Neural progenitor cell (in vitro differentiated cells): ENCODE results near the gene B4GALT5. TPM values are rescaled to one million over a fixed set of nuclear protein-coding genes. Genes with fewer than 3 reads are reported as not detected.
"Not testable (repeated sequence)": the region's sequence is repeated elsewhere in the genome, so short reads cannot be mapped to it uniquely, and the experiment has no call there.

Experiments used
- DNase-seq: peaks from one replicate; pipeline ENCODE4 v3.0.0-alpha.2; 2016; ENCODE audit warnings: low spot score
- H2AFZ ChIP-seq: fragments of 200-600 bp; sonication (generic); replicated peaks from 2 replicates; pipeline ENCODE4 v1.6.1; 2016; ENCODE audit warnings: antibody characterized with exemption
- H3F3A ChIP-seq: fragments of 200-600 bp; sonication (generic); 2 replicates; pipeline ENCODE4 v1.6.1; 2016; ENCODE audit warnings: antibody characterized with exemption, low read depth
- H3K27ac ChIP-seq: fragments of 200-600 bp; sonication (generic); 2 replicates; pipeline ENCODE4 v1.5.1; 2016; ENCODE audit warnings: mild to moderate bottlenecking
- H3K27me3 ChIP-seq: fragments of 200-600 bp; sonication (generic); 2 replicates; pipeline ENCODE4 v1.6.1; 2016; ENCODE audit warnings: mild to moderate bottlenecking, moderate library complexity
- H3K36me3 ChIP-seq: fragments of 200-600 bp; sonication (generic); 2 replicates; pipeline ENCODE4 v1.5.1; 2016
- H3K4me1 ChIP-seq: fragments of 200-600 bp; sonication (generic); 2 replicates; pipeline ENCODE4 v1.6.1; 2016; ENCODE audit warnings: mixed run types
- H3K4me2 ChIP-seq: fragments of 200-600 bp; sonication (generic); 2 replicates; pipeline ENCODE4 v1.6.1; 2016
- H3K4me3 ChIP-seq: fragments of 200-600 bp; sonication (generic); 2 replicates; pipeline ENCODE4 v1.5.1; 2016
- H3K79me2 ChIP-seq: fragments of 200-600 bp; sonication (generic); 2 replicates; pipeline ENCODE4 v1.6.1; 2016; ENCODE audit warnings: low read depth
- H3K9ac ChIP-seq: fragments of 200-600 bp; sonication (generic); 2 replicates; pipeline ENCODE4 v1.6.1; 2016
- H3K9me3 ChIP-seq: fragments of 200-600 bp; sonication (generic); 2 replicates; pipeline ENCODE4 v1.5.1; 2016; ENCODE audit warnings: low read depth
- H4K20me1 ChIP-seq: fragments of 200-600 bp; sonication (generic); 2 replicates; pipeline ENCODE4 v1.6.1; 2016; ENCODE audit warnings: low read depth
- H3K27ac Mint-ChIP-seq: 3 replicates; pipeline ENCODE4 v1.8.0; 2021; ENCODE audit warnings: mixed read lengths
- H3K27me3 Mint-ChIP-seq: 2 replicates; pipeline ENCODE4 v1.8.0; 2022; ENCODE audit warnings: low read depth, mild to moderate bottlenecking, inconsistent platforms, moderate library complexity, mixed read lengths; ENCODE audit not compliant: insufficient read depth
- H3K36me3 Mint-ChIP-seq: 3 replicates; pipeline ENCODE4 v1.8.0; 2021; ENCODE audit warnings: mixed read lengths
- H3K4me1 Mint-ChIP-seq: 3 replicates; pipeline ENCODE4 v1.8.0; 2021; ENCODE audit warnings: mixed read lengths
- H3K4me3 Mint-ChIP-seq: 3 replicates; pipeline ENCODE4 v1.8.0; 2021; ENCODE audit warnings: mild to moderate bottlenecking, moderate library complexity, mixed read lengths
- H3K9me3 Mint-ChIP-seq: 3 replicates; pipeline ENCODE4 v1.8.0; 2020; ENCODE audit warnings: mixed read lengths
- EZH2 ChIP-seq: fragments of 200-600 bp; sonication (generic); IDR thresholded peaks from 2 replicates; pipeline ENCODE4 v1.6.1; 2017; ENCODE audit warnings: antibody characterized with exemption, mild to moderate bottlenecking, moderate library complexity
- EZH2phosphoT487 ChIP-seq: fragments of 200-600 bp; sonication (generic); IDR thresholded peaks from 2 replicates; pipeline ENCODE4 v1.6.1; 2017; ENCODE audit warnings: antibody characterized with exemption
- total RNA-seq: library from RNA; depleted of rRNA; stranded (reverse); fragments of >200 nt; gene quantifications from 2 replicates; pipeline ENCODE4 v1.2.3, GENCODE V29; 2015; ENCODE audit warnings: low replicate concordance
- TF ChIP-seq, protein P1 (sequence below): fragments of 200-600 bp; sonication (generic); IDR thresholded peaks from 2 replicates; pipeline ENCODE4 v1.5.1; 2017; ENCODE audit warnings: antibody characterized with exemption, mild to moderate bottlenecking

The B4GALT5 gene
- total RNA-seq, 1 donor from 2014 or later, result 60.1 TPM

DNA sequence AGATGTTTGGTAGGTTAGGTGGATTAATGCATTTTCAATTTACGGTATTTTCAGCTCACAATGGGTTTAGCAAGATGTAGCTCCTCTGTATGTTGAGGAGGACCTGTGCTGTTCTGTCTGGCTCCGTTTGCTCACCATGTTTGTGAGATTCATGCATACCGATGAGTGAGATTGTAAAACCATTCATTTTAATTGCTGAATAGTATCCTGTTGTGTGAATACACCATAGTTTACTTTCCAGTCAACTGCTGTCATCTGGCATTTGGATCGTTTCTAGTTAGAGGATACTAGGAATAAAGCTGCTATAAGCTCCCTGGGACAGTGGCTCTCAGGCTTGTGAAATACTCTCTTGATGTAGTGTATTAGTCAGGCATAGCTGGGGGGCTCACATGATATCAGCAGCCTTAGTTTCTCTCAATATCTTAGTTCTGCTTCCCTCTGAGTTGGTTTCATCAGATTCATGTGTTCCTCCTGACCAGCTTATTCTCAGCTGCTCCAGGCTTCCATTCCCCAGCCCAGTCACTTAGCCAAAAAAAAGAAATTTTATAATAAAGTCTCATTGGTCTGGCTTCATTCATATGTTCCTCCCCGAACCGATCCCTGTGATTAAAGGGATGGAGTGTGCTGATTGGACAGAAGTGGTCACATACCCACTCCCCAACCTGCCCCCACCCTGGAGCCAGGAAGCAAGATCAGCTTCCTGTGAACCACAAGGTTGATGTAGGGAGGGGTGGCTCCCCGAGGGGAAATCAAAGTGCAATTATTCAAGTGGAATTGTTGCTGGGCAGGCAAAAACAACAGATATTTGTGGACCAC, 10.9 kb upstream of the B4GALT5 start:
- TF ChIP-seq EZH2phosphoT487, result no peak
- no peak for TF ChIP-seq EZH2
- TF ChIP-seq, protein P1, sequence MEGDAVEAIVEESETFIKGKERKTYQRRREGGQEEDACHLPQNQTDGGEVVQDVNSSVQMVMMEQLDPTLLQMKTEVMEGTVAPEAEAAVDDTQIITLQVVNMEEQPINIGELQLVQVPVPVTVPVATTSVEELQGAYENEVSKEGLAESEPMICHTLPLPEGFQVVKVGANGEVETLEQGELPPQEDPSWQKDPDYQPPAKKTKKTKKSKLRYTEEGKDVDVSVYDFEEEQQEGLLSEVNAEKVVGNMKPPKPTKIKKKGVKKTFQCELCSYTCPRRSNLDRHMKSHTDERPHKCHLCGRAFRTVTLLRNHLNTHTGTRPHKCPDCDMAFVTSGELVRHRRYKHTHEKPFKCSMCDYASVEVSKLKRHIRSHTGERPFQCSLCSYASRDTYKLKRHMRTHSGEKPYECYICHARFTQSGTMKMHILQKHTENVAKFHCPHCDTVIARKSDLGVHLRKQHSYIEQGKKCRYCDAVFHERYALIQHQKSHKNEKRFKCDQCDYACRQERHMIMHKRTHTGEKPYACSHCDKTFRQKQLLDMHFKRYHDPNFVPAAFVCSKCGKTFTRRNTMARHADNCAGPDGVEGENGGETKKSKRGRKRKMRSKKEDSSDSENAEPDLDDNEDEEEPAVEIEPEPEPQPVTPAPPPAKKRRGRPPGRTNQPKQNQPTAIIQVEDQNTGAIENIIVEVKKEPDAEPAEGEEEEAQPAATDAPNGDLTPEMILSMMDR, result no peak
- H3K4me3 Mint-ChIP-seq, result no peak overlapping the region
- Histone ChIP-seq H3F3A (no peaks in the 10 kb centered on the region), H4K20me1 (no peaks in the 10 kb centered on the region), H2AFZ (no peak overlapping the region), H3K4me1 (no peaks in the 10 kb centered on the region), H3K27ac (no peak overlapping the region), H3K4me3 (no peak overlapping the region), H3K4me2 (no peak overlapping the region), H3K79me2 (no peaks in the 10 kb centered on the region), H3K27me3 (no peaks in the 10 kb centered on the region), H3K36me3 (no peaks in the 10 kb centered on the region), H3K9ac (no peak overlapping the region), H3K9me3 (no peaks in the 10 kb centered on the region)
- H3K4me1 Mint-ChIP-seq, result peaks cover 11% of the 10 kb centered on the region
- H3K27me3 Mint-ChIP-seq, result no peaks in the 10 kb centered on the region
- no peaks in the 10 kb centered on the region for H3K36me3 Mint-ChIP-seq
- peaks cover 3% of the 10 kb centered on the region for H3K9me3 Mint-ChIP-seq
- H3K27ac Mint-ChIP-seq, result peak overlapping the region; percentile 69
- DNase-seq, result no peak

DNA sequence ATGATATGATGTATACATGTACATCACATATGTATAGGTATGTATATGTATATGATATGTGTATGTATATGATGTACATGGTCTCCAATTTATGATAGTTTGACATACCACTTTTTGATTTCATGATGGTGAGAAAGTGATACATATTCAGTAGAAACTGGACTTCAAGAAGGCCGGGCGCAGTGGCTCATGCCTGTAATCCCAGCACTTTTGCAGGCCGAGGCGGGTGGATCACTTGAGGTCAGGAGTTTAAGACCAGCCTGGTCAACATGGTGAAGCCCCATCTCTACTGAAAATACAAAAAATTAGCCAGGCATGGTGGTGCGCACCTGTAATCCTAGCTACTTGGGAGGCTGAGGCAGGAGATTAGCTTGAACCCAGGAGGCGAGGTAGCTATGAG, 10.1 kb upstream of the B4GALT5 start:
- H3K4me1 Mint-ChIP-seq, result peaks cover 11% of the 10 kb centered on the region
- not testable (repeated sequence) for H3K9ac ChIP-seq, H3K79me2 ChIP-seq, H4K20me1 ChIP-seq, H3F3A ChIP-seq, H3K9me3 Mint-ChIP-seq, H3K4me2 ChIP-seq, H3K27me3 Mint-ChIP-seq, H3K27ac Mint-ChIP-seq, DNase-seq, H3K27ac ChIP-seq, H3K9me3 ChIP-seq, H3K36me3 ChIP-seq, H3K4me1 ChIP-seq, H3K4me3 ChIP-seq, H3K27me3 ChIP-seq, H2AFZ ChIP-seq, H3K36me3 Mint-ChIP-seq, H3K4me3 Mint-ChIP-seq

- peaks cover 13% of the 10 kb centered on the region for H3F3A ChIP-seq
- Mint-ChIP-seq H3K4me1 (peaks cover 18% of the 10 kb centered on the region), H3K27ac (peak overlapping the region; percentile 5)
- H3K4me2 ChIP-seq, H3K4me3 Mint-ChIP-seq, H3K4me1 ChIP-seq, H3K27ac ChIP-seq, H3K36me3 ChIP-seq, H2AFZ ChIP-seq, H3K36me3 Mint-ChIP-seq, H3K9ac ChIP-seq, H4K20me1 ChIP-seq, H3K4me3 ChIP-seq, H3K9me3 Mint-ChIP-seq, DNase-seq, H3K27me3 Mint-ChIP-seq, H3K79me2 ChIP-seq, H3K9me3 ChIP-seq, H3K27me3 ChIP-seq: not testable (repeated sequence)
Observed at GRCh38 chr20:49721326-49721725, 7.6 kb upstream of the B4GALT5 start.

DNA sequence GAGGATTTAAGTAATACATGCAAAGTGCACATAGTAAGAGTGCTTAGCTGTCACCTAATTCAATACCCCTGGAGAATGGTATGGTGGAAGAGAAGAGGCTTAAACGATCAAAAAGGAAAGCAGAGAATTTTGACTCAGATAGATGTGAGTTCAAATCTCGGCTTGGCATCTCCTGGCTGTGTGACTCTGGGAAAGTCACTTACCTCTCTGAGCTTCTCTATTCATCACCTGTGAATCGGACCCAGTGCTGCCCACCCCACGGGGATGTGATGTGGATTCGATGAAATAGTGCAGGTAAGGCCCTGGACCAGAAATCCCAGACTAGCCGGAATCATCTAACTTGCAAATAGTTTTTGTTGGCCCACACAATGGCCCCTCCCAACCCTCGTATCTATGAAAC, 1.8 kb upstream of the B4GALT5 start:
- peaks cover 12% of the 10 kb centered on the region for H3K4me1 ChIP-seq
- H3F3A ChIP-seq, result peaks cover 17% of the 10 kb centered on the region
- H3K4me2 ChIP-seq, result no peak overlapping the region
- H3K27ac ChIP-seq, result no peak overlapping the region
- H3K9me3 ChIP-seq, result no peaks in the 10 kb centered on the region
- no peaks in the 10 kb centered on the region for H3K27me3 ChIP-seq
- no peak overlapping the region for H3K4me3 Mint-ChIP-seq
- no peaks in the 10 kb centered on the region for H3K36me3 Mint-ChIP-seq
- no peaks in the 10 kb centered on the region for H3K36me3 ChIP-seq
- H3K9me3 Mint-ChIP-seq, result no peaks in the 10 kb centered on the region
- H4K20me1 ChIP-seq, result peaks cover 29% of the 10 kb centered on the region
- no peak overlapping the region for H3K27ac Mint-ChIP-seq
- H3K4me1 Mint-ChIP-seq, result peaks cover 37% of the 10 kb centered on the region
- no peak for DNase-seq
- H3K9ac ChIP-seq, result no peak overlapping the region
- no peak for TF ChIP-seq EZH2
- TF ChIP-seq EZH2phosphoT487, result no peak
- no peak overlapping the region for H2AFZ ChIP-seq
- peaks cover 3% of the 10 kb centered on the region for H3K27me3 Mint-ChIP-seq
- H3K79me2 ChIP-seq, result peaks cover 36% of the 10 kb centered on the region
- H3K4me3 ChIP-seq, result no peak overlapping the region
